ENCODE results near the gene ABL1.

The ABL1 gene

GRCh38 chr9:130935648-130936271, 100.7 kb downstream of the ABL1 start:
- no peak for DNase-seq

GRCh38 chr9:130936285-130937117, 101.4 kb downstream of the ABL1 start:
- no peak for DNase-seq
